ENCODE measurements around the gene OSBPL10.

DNA sequence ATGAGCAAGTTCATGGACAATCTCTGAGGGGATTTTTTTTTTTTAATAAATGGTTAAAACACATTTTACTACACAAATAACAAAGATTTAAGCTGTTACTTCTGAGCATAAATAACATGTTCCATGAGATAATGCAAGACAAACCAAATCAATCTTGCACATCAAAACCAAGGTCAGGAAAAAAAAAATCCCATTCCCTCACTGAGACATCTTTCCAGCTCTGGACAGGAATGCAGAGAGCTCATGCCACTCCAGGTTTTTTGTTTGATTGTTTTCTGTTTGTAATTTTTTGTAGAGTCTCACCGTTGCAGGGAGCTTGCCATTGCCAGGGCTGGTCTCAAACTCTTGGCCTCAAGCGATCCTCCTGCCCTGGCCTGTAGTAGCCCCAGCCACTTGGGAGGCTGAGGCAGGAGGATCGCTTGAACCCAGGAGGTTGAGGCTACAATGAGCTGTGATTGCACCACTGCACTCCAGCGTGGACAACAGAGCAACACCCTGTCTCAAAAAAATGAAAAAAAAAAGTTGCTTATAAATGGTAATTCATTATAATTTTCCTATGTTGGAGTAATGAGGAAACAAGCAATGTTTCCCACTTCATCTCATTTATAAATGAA is 14.0 kb downstream of the OSBPL10 start:
- TF ChIP-seq, protein P1, sequence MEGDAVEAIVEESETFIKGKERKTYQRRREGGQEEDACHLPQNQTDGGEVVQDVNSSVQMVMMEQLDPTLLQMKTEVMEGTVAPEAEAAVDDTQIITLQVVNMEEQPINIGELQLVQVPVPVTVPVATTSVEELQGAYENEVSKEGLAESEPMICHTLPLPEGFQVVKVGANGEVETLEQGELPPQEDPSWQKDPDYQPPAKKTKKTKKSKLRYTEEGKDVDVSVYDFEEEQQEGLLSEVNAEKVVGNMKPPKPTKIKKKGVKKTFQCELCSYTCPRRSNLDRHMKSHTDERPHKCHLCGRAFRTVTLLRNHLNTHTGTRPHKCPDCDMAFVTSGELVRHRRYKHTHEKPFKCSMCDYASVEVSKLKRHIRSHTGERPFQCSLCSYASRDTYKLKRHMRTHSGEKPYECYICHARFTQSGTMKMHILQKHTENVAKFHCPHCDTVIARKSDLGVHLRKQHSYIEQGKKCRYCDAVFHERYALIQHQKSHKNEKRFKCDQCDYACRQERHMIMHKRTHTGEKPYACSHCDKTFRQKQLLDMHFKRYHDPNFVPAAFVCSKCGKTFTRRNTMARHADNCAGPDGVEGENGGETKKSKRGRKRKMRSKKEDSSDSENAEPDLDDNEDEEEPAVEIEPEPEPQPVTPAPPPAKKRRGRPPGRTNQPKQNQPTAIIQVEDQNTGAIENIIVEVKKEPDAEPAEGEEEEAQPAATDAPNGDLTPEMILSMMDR (IDR thresholded peaks at IDR 0.05) = no peak
- TF ChIP-seq EP300 (IDR thresholded peaks at IDR 0.05) (no peak), POLR2AphosphoS5 (IDR thresholded peaks at IDR 0.05) (no peak)
